H9 (cell line): Measurements from ENCODE around the gene B4GALNT1. TPM values are rescaled to one million over a fixed set of nuclear protein-coding genes. Genes with fewer than 3 reads are reported as not detected.

ENCODE experiments used
- DNase-seq: peaks from one replicate; pipeline ENCODE4 v3.0.0-alpha.2; 2017
- H2AFZ ChIP-seq: one replicate; pipeline ENCODE4 v1.6.1; 2013; ENCODE audit warnings: mild to moderate bottlenecking, low read length, control low read depth, moderate library complexity
- H2AK5ac ChIP-seq: 2 replicates; pipeline ENCODE4 v1.6.1; 2013; ENCODE audit warnings: low read length, control low read depth, mixed read lengths; ENCODE audit not compliant: insufficient read length
- H2BK120ac ChIP-seq: one replicate; pipeline ENCODE4 v1.6.1; 2013; ENCODE audit warnings: low read depth, mild to moderate bottlenecking, low read length, control low read depth, inconsistent platforms; ENCODE audit not compliant: poor library complexity, severe bottlenecking
- H2BK12ac ChIP-seq: 2 replicates; pipeline ENCODE4 v1.6.1; 2013; ENCODE audit warnings: low read length, control low read depth, mixed read lengths, low read depth; ENCODE audit not compliant: insufficient read length
- H2BK15ac ChIP-seq: 2 replicates; pipeline ENCODE4 v1.6.1; 2013; ENCODE audit warnings: low read depth, low read length, control low read depth
- H2BK20ac ChIP-seq: one replicate; pipeline ENCODE4 v1.6.1; 2013; ENCODE audit warnings: low read depth, mild to moderate bottlenecking, low read length, control low read depth, inconsistent platforms; ENCODE audit not compliant: poor library complexity, severe bottlenecking
- H2BK5ac ChIP-seq: 2 replicates; pipeline ENCODE4 v1.6.1; 2013; ENCODE audit warnings: low read length, control low read depth, mixed read lengths; ENCODE audit not compliant: insufficient read length
- H3K14ac ChIP-seq: 2 replicates; pipeline ENCODE4 v1.6.1; 2013; ENCODE audit warnings: low read length, control low read depth; ENCODE audit not compliant: insufficient read depth
- H3K18ac ChIP-seq: 2 replicates; pipeline ENCODE4 v1.6.1; 2013; ENCODE audit warnings: low read depth, mild to moderate bottlenecking, mixed read lengths, low read length, control low read depth; ENCODE audit not compliant: insufficient read length
- H3K23ac ChIP-seq: 2 replicates; pipeline ENCODE4 v1.6.1; 2013; ENCODE audit warnings: low read length, control low read depth, mixed read lengths, low read depth; ENCODE audit not compliant: insufficient read length
- H3K23me2 ChIP-seq: 2 replicates; pipeline ENCODE4 v1.6.1; 2013; ENCODE audit warnings: low read depth, mild to moderate bottlenecking, mixed read lengths, low read length, control low read depth; ENCODE audit not compliant: insufficient read length, poor library complexity, severe bottlenecking
- H3K27ac ChIP-seq: 2 replicates; pipeline ENCODE4 v1.5.1; 2013; ENCODE audit warnings: low read length, control low read depth, mixed read lengths, low read depth; ENCODE audit not compliant: insufficient read length
- H3K27me3 ChIP-seq: 2 replicates; pipeline ENCODE4 v1.6.1; 2013; ENCODE audit warnings: low read length, control low read depth, inconsistent platforms; ENCODE audit not compliant: insufficient read depth
- H3K4ac ChIP-seq: 2 replicates; pipeline ENCODE4 v1.6.1; 2013; ENCODE audit warnings: low read depth, mild to moderate bottlenecking, control low read depth, inconsistent platforms, low read length, moderate library complexity
- H3K4me1 ChIP-seq: 2 replicates; pipeline ENCODE4 v1.6.1; 2013; ENCODE audit warnings: low read length, control low read depth, inconsistent platforms; ENCODE audit not compliant: insufficient read depth
- H3K4me2 ChIP-seq: 2 replicates; pipeline ENCODE4 v1.6.1; 2013; ENCODE audit warnings: low read length, control low read depth, mixed read lengths; ENCODE audit not compliant: insufficient read length, insufficient read depth
- H3K56ac ChIP-seq: 2 replicates; pipeline ENCODE4 v1.6.1; 2013; ENCODE audit warnings: low read depth, mild to moderate bottlenecking, mixed read lengths, low read length, control low read depth; ENCODE audit not compliant: insufficient read length
- H3K79me1 ChIP-seq: 2 replicates; pipeline ENCODE4 v1.6.1; 2013; ENCODE audit warnings: low read depth, mild to moderate bottlenecking, moderate library complexity, low read length, control low read depth, inconsistent platforms; ENCODE audit not compliant: insufficient read depth, poor library complexity, severe bottlenecking
- H3K79me2 ChIP-seq: 2 replicates; pipeline ENCODE4 v1.6.1; 2013; ENCODE audit warnings: low read length, control low read depth, inconsistent platforms; ENCODE audit not compliant: insufficient read depth
- H3K9ac ChIP-seq: 2 replicates; pipeline ENCODE4 v1.6.1; 2013; ENCODE audit warnings: low read length, control low read depth, mixed read lengths; ENCODE audit not compliant: insufficient read length; ENCODE audit errors: extremely low read depth
- H3K9me3 ChIP-seq: one replicate; pipeline ENCODE4 v1.6.1; 2013; ENCODE audit warnings: low read depth, low read length, inconsistent platforms; ENCODE audit not compliant: control insufficient read depth
- H3T11ph ChIP-seq: one replicate; pipeline ENCODE4 v1.6.1; 2013; ENCODE audit warnings: mild to moderate bottlenecking, low read length, control low read depth, inconsistent platforms
- H4K20me1 ChIP-seq: one replicate; pipeline ENCODE4 v1.6.1; 2013; ENCODE audit not compliant: control insufficient read depth, insufficient read length, insufficient read depth
- H4K5ac ChIP-seq: 2 replicates; pipeline ENCODE4 v1.6.1; 2013; ENCODE audit warnings: low read depth, mild to moderate bottlenecking, mixed read lengths, low read length, control low read depth; ENCODE audit not compliant: insufficient read length
- H4K8ac ChIP-seq: replicated peaks from 2 replicates; pipeline ENCODE4 v1.6.1; 2013; ENCODE audit warnings: low read length, control low read depth, mixed read lengths, low read depth; ENCODE audit not compliant: insufficient read length
- H4K91ac ChIP-seq: 2 replicates; pipeline ENCODE4 v1.6.1; 2013; ENCODE audit warnings: low read depth, mild to moderate bottlenecking, moderate library complexity, mixed read lengths, low read length, control low read depth; ENCODE audit not compliant: insufficient read length
- H3K27ac Mint-ChIP-seq, 3 experiments: 2 replicates in 2 of 3; 3 replicates in 1 of 3; pipeline ENCODE4 v1.8.0; 2020 to 2021; ENCODE audit warnings: mixed read lengths in 3 of 3, mild to moderate bottlenecking in 1 of 3, moderate library complexity in 1 of 3
- H3K27me3 Mint-ChIP-seq: 2 replicates; pipeline ENCODE4 v1.8.0; 2021; ENCODE audit warnings: low read depth, mild to moderate bottlenecking, moderate library complexity, mixed read lengths
- H3K36me3 Mint-ChIP-seq, 3 experiments: 2 replicates in 2 of 3; 3 replicates in 1 of 3; pipeline ENCODE4 v1.8.0; 2020 to 2021; ENCODE audit warnings: low read depth in 3 of 3, mixed read lengths in 3 of 3; ENCODE audit not compliant: insufficient read depth in 1 of 3
- H3K4me1 Mint-ChIP-seq, 2 experiments: 2 replicates each; pipeline ENCODE4 v1.8.0; 2020; ENCODE audit warnings: mixed read lengths in 2 of 2
- H3K4me3 Mint-ChIP-seq, 2 experiments: 2 replicates in 1 of 2; 3 replicates in 1 of 2; pipeline ENCODE4 v1.8.0; 2020 to 2021; ENCODE audit warnings: mild to moderate bottlenecking in 2 of 2, mixed read lengths in 2 of 2, moderate library complexity in 1 of 2
- H3K9me3 Mint-ChIP-seq, 2 experiments: 2 replicates in 1 of 2; 3 replicates in 1 of 2; pipeline ENCODE4 v1.8.0; 2020; ENCODE audit warnings: mild to moderate bottlenecking in 2 of 2, mixed read lengths in 2 of 2, moderate library complexity in 1 of 2
- CTCF ChIP-seq: fragments of 200-600 bp; sonication (generic); conservative IDR thresholded peaks from 3 replicates; pipeline ENCODE4 v1.8.0; 2021; ENCODE audit warnings: antibody characterized with exemption, mild to moderate bottlenecking
- WGBS: extraction: QIAGEN DNeasy Blood & Tissue Kit; methylation state at CpG from one replicate; pipeline ENCODE4 v1.1.7; 2013; ENCODE audit warnings: missing lambda C conversion rate, low lambda C conversion rate, mixed read lengths; ENCODE audit not compliant: insufficient read length; ENCODE audit errors: extremely low coverage; 5-methylcytosine and 5-hydroxymethylcytosine counted together
- total RNA-seq: library from RNA; stranded (reverse); gene quantifications from 2 replicates; pipeline ENCODE4 v1.2.1, GENCODE V29; 2021

The B4GALNT1 gene
- total RNA-seq, 1 experiment from 2014 or later, result 2.3 TPM

DNA sequence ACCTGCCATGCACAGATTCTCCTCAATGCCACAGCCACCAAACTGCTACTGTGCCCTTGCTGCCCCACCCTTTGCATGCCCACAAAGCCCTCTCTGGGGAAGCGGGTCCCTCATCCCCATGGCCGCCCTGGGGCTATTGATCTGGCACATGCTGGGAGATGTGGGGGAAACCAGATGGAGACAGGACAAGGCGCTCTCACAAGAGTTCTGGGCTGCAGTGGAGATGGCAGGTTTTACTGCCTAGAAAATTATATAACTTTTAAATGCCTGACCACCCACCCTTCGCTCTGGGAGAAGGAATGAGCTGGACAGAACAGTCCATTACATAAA lies 52.6 kb downstream of the B4GALNT1 start:
- no peak for TF ChIP-seq CTCF
- Histone ChIP-seq H2BK20ac (no peak overlapping the region), H2AFZ (no peak overlapping the region), H3K23ac (no peak overlapping the region), H3K27ac (no peak overlapping the region), H4K5ac (no peak overlapping the region), H3K14ac (no peak overlapping the region), H2BK12ac (no peak overlapping the region), H3K4ac (no peak overlapping the region), H2BK15ac (no peak overlapping the region), H3K9ac (no peak overlapping the region), H3K79me1 (no peaks in the 10 kb centered on the region), H2BK120ac (no peak overlapping the region), H4K20me1 (no peaks in the 10 kb centered on the region), H4K91ac (no peak overlapping the region), H2BK5ac (no peak overlapping the region), H3K4me2 (no peak overlapping the region), H3T11ph (no peak overlapping the region), H2AK5ac (no peak overlapping the region), H3K79me2 (0 out of 2 replicates have a peak, but pooled peaks cover 2% of the 10 kb centered on the region), H3K9me3 (no peaks in the 10 kb centered on the region), H3K4me1 (no peaks in the 10 kb centered on the region), H3K56ac (no peak overlapping the region), H4K8ac (no peak overlapping the region), H3K18ac (no peak overlapping the region), H3K27me3 (no peaks in the 10 kb centered on the region), H3K23me2 (no peaks in the 10 kb centered on the region)
- WGBS, result no CpG with 5 or more reads among the region's 4 CpGs
- Mint-ChIP-seq H3K27ac (peak overlapping the region in 1 of 3 experiments; percentile 85; a peak in 1 of 7 replicates), H3K9me3 (no peaks in the 10 kb centered on the region), H3K27me3 (no peaks in the 10 kb centered on the region), H3K4me3 (no peak overlapping the region), H3K36me3 (peaks cover 34 to 76% (median 62%) of the 10 kb centered on the region in 3 experiments), H3K4me1 (peaks cover 0 to 2% of the 10 kb centered on the region in 2 experiments; a peak in 1 of 4 replicates)
- no peak for DNase-seq
